ENCODE data around the gene SAMD11.
"Not testable (repeated sequence)": the region's sequence is repeated elsewhere in the genome, so short reads cannot be mapped to it uniquely, and the experiment has no call there.

SAMD11 gene

GRCh38 chr1:943545-944340, 20.0 kb downstream of the SAMD11 start:
- no peak for DNase-seq (ENCODE audit: low read depth in 4 of 4, low spot score in 1 of 4)

GRCh38 chr1:944341-945325, 20.9 kb downstream of the SAMD11 start:
- no peak for DNase-seq (ENCODE audit: low read depth in 4 of 4, low spot score in 1 of 4)

- no peak for DNase-seq (ENCODE audit: low read depth in 4 of 4, low spot score in 1 of 4)
These were observed 22.2 kb downstream of the SAMD11 start for GRCh38 chr1:945688-946556.

GRCh38 chr1:946811-947210, 23.1 kb downstream of the SAMD11 start:
- not testable (repeated sequence) for DNase-seq (ENCODE audit: low read depth in 4 of 4, low spot score in 1 of 4)

GRCh38 chr1:947958-948357, 24.2 kb downstream of the SAMD11 start:
- DNase-seq (ENCODE audit: low read depth in 4 of 4, low spot score in 1 of 4) = no peak

GRCh38 chr1:950268-950667, 26.5 kb downstream of the SAMD11 start:
- DNase-seq (ENCODE audit: low read depth in 4 of 4, low spot score in 1 of 4) = no peak

GRCh38 chr1:950881-951280, 27.2 kb downstream of the SAMD11 start:
- DNase-seq (ENCODE audit: low read depth in 4 of 4, low spot score in 1 of 4) = no peak

GRCh38 chr1:951364-951763, 27.6 kb downstream of the SAMD11 start:
- no peak for DNase-seq (ENCODE audit: low read depth in 4 of 4, low spot score in 1 of 4)

GRCh38 chr1:952201-952600, 28.5 kb downstream of the SAMD11 start:
- DNase-seq (ENCODE audit: low read depth in 4 of 4, low spot score in 1 of 4) = no peak

- DNase-seq (ENCODE audit: low read depth in 4 of 4, low spot score in 1 of 4) = no peak
These were observed 28.9 kb downstream of the SAMD11 start for GRCh38 chr1:952603-953002.

- DNase-seq (ENCODE audit: low read depth in 4 of 4, low spot score in 1 of 4) = no peak
These were observed 30.0 kb downstream of the SAMD11 start for GRCh38 chr1:953524-954320.

- DNase-seq (ENCODE audit: low read depth in 4 of 4, low spot score in 1 of 4) = no peak
These were observed 31.2 kb downstream of the SAMD11 start for GRCh38 chr1:954927-955326.

- DNase-seq (ENCODE audit: low read depth in 4 of 4, low spot score in 1 of 4) = no peak
These were observed 31.8 kb downstream of the SAMD11 start for GRCh38 chr1:955474-955873.

GRCh38 chr1:956636-957035, 32.9 kb downstream of the SAMD11 start:
- DNase-seq (ENCODE audit: low read depth in 4 of 4, low spot score in 1 of 4) = no peak

GRCh38 chr1:958823-959730, 35.4 kb downstream of the SAMD11 start, which contains the start of gene NOC2L:
TSS of gene NOC2L (minus strand) at chr1:959256. CDS start at chr1:959240, 16 bp downstream.
- DNase-seq (ENCODE audit: low read depth in 4 of 4, low spot score in 1 of 4) = peak; percentile 94 to 99 (median 96)

GRCh38 chr1:959731-960362, 36.1 kb downstream of the SAMD11 start:
- no peak for DNase-seq (ENCODE audit: low read depth in 4 of 4, low spot score in 1 of 4)

- peak; percentile 62 to 82 (median 74) for DNase-seq (ENCODE audit: low read depth in 4 of 4, low spot score in 1 of 4)
These were observed 36.8 kb downstream of the SAMD11 start, which contains the start of gene KLHL17 for GRCh38 chr1:960363-961131. TSS of gene KLHL17 (plus strand) at chr1:960584. CDS start at chr1:960694, 110 bp downstream.

Measured in stimulated activated CD4-positive, alpha-beta T cell treated with anti-CD3 and anti-CD28 coated beads, Interleukin-1b, Interleukin-23, amount 100 ng/mL, for 24 hours (primary cell).